HEK293 (cell line): Measurements from ENCODE around the gene ANKRD23.

Source experiments
- CTCF ChIA-PET: fragments of 350-600 bp; formaldehyde crosslinking; extraction: SDS; loops from one replicate; lab custom pipeline; 2021; ENCODE audit warnings: antibody characterized with exemption; lab: Yijun Ruan, JAX
- POLR2A ChIA-PET: fragments of 300-600 bp; formaldehyde crosslinking; extraction: SDS; loops from one replicate; lab custom pipeline; 2020; ENCODE audit warnings: antibody characterized with exemption, inconsistent platforms; lab: Yijun Ruan, JAX
- H3K27ac ChIP-seq: fragments of 200-500 bp; sonication (Bioruptor generic); 2 replicates; pipeline ENCODE4 v1.5.1; 2014; ENCODE audit warnings: low read depth, low read length, control low read depth, inconsistent platforms; ENCODE audit errors: extremely low read depth
- H3K36me3 ChIP-seq, 2 experiments: fragments of 200-500 bp in 1 of 2; sonication (Bioruptor generic) in 1 of 2; 1 replicate in 1 of 2; 2 replicates in 1 of 2; pipeline ENCODE4 v1.5.1; 2014 to 2017; ENCODE audit warnings: inconsistent platforms in 2 of 2, low read length in 2 of 2; ENCODE audit not compliant: control insufficient read depth in 2 of 2, insufficient read depth in 1 of 2
- H3K4me1 ChIP-seq: fragments of 200-500 bp; sonication (Bioruptor generic); 2 replicates; pipeline ENCODE4 v1.5.1; 2014; ENCODE audit warnings: mild to moderate bottlenecking, low read length, inconsistent platforms; ENCODE audit not compliant: control insufficient read depth, insufficient read depth
- H3K4me3 ChIP-seq: 2 replicates; pipeline ENCODE4 v1.5.1; 2011; ENCODE audit warnings: low read depth, mild to moderate bottlenecking, control low read depth, low read length, moderate library complexity
- H3K9me3 ChIP-seq: fragments of 200-500 bp; sonication (Bioruptor generic); 2 replicates; pipeline ENCODE4 v1.5.1; 2014; ENCODE audit warnings: low read depth, low read length, inconsistent platforms; ENCODE audit not compliant: control insufficient read depth, insufficient read depth
- BCL11B ChIP-seq: fragments of 450-650 bp; formaldehyde crosslinking; IDR thresholded peaks from 2 replicates; pipeline ENCODE4 v1.5.1; 2016; ENCODE audit warnings: low read depth, missing biosample characterization, missing genetic modification characterization
- MEIS1 ChIP-seq: sonication (generic); formaldehyde crosslinking; IDR thresholded peaks from 2 replicates; pipeline ENCODE4 v1.8.1; 2022; ENCODE audit warnings: missing genetic modification reagents, mild to moderate bottlenecking, borderline replicate concordance
- MYNN ChIP-seq: fragments of 450-650 bp; formaldehyde crosslinking; IDR thresholded peaks from 2 replicates; pipeline ENCODE4 v1.5.1; 2016; ENCODE audit warnings: missing biosample characterization, missing genetic modification characterization, borderline replicate concordance
- YY1 ChIP-seq: fragments of 450-650 bp; formaldehyde crosslinking; IDR thresholded peaks from 2 replicates; pipeline ENCODE4 v1.5.1; 2018; ENCODE audit warnings: missing biosample characterization, missing genetic modification characterization
- ZBTB1 ChIP-seq: fragments of 450-650 bp; formaldehyde crosslinking; IDR thresholded peaks from 2 replicates; pipeline ENCODE4 v1.5.1; 2016; ENCODE audit warnings: missing biosample characterization, missing genetic modification characterization
- ZNF132 ChIP-seq: fragments of 450-650 bp; formaldehyde crosslinking; IDR thresholded peaks from 2 replicates; pipeline ENCODE4 v1.5.1; 2017; ENCODE audit warnings: missing biosample characterization, missing genetic modification characterization, borderline replicate concordance
- ZNF23 ChIP-seq: fragments of 450-650 bp; formaldehyde crosslinking; IDR thresholded peaks from 2 replicates; pipeline ENCODE4 v1.5.1; 2016; ENCODE audit warnings: missing biosample characterization, missing genetic modification characterization, borderline replicate concordance
- ZNF311 ChIP-seq: fragments of 450-650 bp; formaldehyde crosslinking; IDR thresholded peaks from 2 replicates; pipeline ENCODE4 v1.5.1; 2017; ENCODE audit warnings: missing biosample characterization, missing genetic modification characterization, borderline replicate concordance
- ZNF426 ChIP-seq: fragments of 450-650 bp; formaldehyde crosslinking; IDR thresholded peaks from 2 replicates; pipeline ENCODE4 v1.5.1; 2017; ENCODE audit warnings: missing biosample characterization, missing genetic modification characterization, mild to moderate bottlenecking, inconsistent platforms, moderate library complexity
- ZNF514 ChIP-seq: fragments of 450-650 bp; formaldehyde crosslinking; IDR thresholded peaks from 2 replicates; pipeline ENCODE4 v1.5.1; 2016; ENCODE audit warnings: missing biosample characterization, missing genetic modification characterization
- ZNF626 ChIP-seq: fragments of 450-650 bp; sonication (Bioruptor Pico); formaldehyde crosslinking; IDR thresholded peaks from 2 replicates; pipeline ENCODE4 v1.5.1; 2018; ENCODE audit warnings: missing biosample characterization, missing genetic modification characterization, inconsistent platforms
- ZXDB ChIP-seq: fragments of 450-650 bp; formaldehyde crosslinking; IDR thresholded peaks from 2 replicates; pipeline ENCODE4 v1.5.1; 2016; ENCODE audit warnings: missing biosample characterization, missing genetic modification characterization
- TF ChIP-seq, protein P1 (sequence below): fragments of 450-650 bp; formaldehyde crosslinking; IDR thresholded peaks from 2 replicates; pipeline ENCODE4 v1.5.1; 2016; ENCODE audit warnings: missing biosample characterization, missing genetic modification characterization, borderline replicate concordance
- TF ChIP-seq, protein P2 (sequence below): fragments of 450-650 bp; formaldehyde crosslinking; IDR thresholded peaks from 2 replicates; pipeline ENCODE4 v1.5.1; 2016; ENCODE audit warnings: missing biosample characterization, missing genetic modification characterization
- TF ChIP-seq, protein P3 (sequence below): fragments of 450-650 bp; formaldehyde crosslinking; IDR thresholded peaks from 2 replicates; pipeline ENCODE4 v1.5.1; 2016; ENCODE audit warnings: missing biosample characterization, missing genetic modification characterization
- TF ChIP-seq, protein P4 (sequence below): fragments of 450-650 bp; formaldehyde crosslinking; IDR thresholded peaks from 2 replicates; pipeline ENCODE4 v1.5.1; 2016; ENCODE audit warnings: missing biosample characterization, missing genetic modification characterization
- TF ChIP-seq, protein P5 (sequence below): fragments of 450-650 bp; formaldehyde crosslinking; conservative IDR thresholded peaks from 2 replicates; pipeline ENCODE4 v1.5.1; 2016; ENCODE audit warnings: low read depth, missing biosample characterization, missing genetic modification characterization

Gene ANKRD23

DNA sequence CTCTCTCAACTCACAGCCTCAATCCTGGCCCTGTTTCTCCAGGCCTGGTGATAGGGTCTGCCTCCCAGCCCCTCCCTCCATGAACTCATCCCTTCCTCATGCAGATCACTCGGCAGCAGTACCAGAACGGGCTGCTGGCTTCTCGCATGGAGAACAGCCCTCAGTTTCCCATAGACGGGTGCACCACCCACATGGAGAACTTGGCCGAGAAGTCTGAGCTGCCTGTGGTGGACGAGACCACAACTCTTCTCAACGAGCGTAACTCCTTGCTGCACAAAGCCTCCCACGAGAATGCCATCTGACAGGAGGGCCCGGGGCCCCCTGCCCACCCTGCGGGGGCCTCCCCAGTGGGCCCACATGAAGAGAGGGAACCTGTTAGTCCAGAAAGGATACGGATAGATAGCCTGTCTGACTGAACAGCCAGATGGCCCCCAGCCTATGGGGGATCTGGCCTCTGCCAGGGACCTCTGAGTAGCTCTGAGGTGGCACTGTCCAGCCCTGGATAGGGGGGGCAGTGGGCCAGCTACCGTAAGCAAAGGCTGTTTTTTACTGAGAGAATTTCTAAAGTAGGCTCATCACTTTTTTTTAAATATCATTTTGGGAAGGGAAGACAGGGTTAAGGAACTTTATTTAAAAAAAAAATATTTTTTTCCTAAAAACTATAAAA, 34.5 kb downstream of the ANKRD23 start (continued):
- TF ChIP-seq, protein P1, sequence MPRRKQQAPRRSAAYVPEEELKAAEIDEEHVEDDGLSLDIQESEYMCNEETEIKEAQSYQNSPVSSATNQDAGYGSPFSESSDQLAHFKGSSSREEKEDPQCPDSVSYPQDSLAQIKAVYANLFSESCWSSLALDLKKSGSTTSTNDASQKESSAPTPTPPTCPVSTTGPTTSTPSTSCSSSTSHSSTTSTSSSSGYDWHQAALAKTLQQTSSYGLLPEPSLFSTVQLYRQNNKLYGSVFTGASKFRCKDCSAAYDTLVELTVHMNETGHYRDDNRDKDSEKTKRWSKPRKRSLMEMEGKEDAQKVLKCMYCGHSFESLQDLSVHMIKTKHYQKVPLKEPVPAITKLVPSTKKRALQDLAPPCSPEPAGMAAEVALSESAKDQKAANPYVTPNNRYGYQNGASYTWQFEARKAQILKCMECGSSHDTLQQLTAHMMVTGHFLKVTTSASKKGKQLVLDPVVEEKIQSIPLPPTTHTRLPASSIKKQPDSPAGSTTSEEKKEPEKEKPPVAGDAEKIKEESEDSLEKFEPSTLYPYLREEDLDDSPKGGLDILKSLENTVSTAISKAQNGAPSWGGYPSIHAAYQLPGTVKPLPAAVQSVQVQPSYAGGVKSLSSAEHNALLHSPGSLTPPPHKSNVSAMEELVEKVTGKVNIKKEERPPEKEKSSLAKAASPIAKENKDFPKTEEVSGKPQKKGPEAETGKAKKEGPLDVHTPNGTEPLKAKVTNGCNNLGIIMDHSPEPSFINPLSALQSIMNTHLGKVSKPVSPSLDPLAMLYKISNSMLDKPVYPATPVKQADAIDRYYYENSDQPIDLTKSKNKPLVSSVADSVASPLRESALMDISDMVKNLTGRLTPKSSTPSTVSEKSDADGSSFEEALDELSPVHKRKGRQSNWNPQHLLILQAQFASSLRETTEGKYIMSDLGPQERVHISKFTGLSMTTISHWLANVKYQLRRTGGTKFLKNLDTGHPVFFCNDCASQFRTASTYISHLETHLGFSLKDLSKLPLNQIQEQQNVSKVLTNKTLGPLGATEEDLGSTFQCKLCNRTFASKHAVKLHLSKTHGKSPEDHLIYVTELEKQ (tag by site-specific recombination) = no peak
- TF ChIP-seq, all 188 proteins: peak for 0

DNA sequence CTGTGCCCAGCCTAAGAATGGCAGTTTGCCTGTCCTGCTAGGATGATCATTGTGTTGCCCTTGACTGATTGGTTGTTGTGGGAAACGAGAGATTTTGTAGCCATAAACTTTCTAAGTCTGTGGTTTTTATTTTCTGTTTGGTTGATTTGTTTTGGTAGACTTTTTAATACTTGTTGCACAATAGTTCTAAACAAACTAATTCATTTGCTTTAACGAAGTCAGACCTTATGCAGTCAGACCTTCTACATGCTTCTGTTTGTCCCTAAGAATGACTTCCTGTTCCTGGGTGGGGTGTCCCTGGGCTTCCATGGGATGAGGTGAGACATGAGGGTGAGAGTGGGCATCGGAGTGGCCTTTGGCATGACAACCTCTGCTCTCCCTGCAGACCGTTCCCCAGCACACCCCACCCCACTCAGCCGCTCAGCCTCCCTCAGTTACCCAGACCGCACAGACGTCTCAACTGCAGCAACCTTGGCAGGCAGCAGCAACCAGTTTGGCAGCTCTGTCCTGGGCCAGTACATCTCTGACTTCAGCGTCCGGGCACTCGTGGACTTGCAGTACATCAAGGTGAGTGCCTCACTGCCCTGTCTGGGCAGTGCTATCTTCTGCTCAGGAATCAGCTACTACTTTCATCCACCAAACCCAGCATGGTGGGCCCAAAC, 35.5 kb downstream of the ANKRD23 start:
- POLR2A ChIA-PET = no interaction called here
- peaks cover 5 to 46% of the 10 kb centered on the region in 2 experiments; a peak in 2 of 3 replicates for H3K36me3 ChIP-seq
- TF ChIP-seq MEIS1 (no peak), ZBTB1 (tag by site-specific recombination) (no peak), BCL11B (no peak), ZNF426 (tag by site-specific recombination) (no peak), ZNF132 (no peak), ZNF311 (tag by site-specific recombination) (no peak), ZXDB (tag by site-specific recombination) (no peak), ZNF23 (tag by site-specific recombination) (no peak), YY1 (tag by site-specific recombination) (no peak), MYNN (tag by site-specific recombination) (no peak), ZNF626 (tag by site-specific recombination) (no peak), ZNF514 (tag by site-specific recombination) (no peak)
- TF ChIP-seq, protein P2, sequence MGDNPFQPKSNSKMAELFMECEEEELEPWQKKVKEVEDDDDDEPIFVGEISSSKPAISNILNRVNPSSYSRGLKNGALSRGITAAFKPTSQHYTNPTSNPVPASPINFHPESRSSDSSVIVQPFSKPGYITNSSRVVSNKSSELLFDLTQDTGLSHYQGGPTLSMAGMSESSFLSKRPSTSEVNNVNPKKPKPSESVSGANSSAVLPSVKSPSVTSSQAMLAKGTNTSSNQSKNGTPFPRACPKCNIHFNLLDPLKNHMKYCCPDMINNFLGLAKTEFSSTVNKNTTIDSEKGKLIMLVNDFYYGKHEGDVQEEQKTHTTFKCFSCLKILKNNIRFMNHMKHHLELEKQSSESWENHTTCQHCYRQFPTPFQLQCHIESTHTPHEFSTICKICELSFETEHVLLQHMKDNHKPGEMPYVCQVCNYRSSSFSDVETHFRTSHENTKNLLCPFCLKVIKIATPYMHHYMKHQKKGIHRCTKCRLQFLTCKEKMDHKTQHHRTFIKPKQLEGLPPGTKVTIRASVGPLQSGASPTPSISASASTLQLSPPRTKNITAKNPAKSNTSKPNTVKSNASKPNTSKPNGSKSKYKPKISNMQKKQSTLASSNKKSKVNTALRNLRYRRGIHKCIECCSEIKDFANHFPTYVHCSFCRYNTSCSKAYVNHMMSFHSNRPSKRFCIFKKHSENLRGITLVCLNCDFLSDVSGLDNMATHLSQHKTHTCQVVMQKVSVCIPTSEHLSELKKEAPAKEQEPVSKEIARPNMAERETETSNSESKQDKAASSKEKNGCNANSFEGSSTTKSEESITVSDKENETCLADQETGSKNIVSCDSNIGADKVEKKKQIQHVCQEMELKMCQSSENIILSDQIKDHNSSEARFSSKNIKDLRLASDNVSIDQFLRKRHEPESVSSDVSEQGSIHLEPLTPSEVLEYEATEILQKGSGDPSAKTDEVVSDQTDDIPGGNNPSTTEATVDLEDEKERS (tag by site-specific recombination) = no peak
- TF ChIP-seq, protein P3, sequence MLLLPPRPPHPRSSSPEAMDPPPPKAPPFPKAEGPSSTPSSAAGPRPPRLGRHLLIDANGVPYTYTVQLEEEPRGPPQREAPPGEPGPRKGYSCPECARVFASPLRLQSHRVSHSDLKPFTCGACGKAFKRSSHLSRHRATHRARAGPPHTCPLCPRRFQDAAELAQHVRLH (tag by site-specific recombination) = no peak
- TF ChIP-seq, protein P4, sequence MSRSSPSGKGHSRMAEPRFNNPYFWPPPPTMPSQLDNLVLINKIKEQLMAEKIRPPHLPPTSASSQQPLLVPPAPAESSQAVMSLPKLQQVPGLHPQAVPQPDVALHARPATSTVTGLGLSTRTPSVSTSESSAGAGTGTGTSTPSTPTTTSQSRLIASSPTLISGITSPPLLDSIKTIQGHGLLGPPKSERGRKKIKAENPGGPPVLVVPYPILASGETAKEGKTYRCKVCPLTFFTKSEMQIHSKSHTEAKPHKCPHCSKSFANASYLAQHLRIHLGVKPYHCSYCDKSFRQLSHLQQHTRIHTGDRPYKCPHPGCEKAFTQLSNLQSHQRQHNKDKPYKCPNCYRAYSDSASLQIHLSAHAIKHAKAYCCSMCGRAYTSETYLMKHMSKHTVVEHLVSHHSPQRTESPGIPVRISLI (tag by site-specific recombination) = no peak
- TF ChIP-seq, protein P5, sequence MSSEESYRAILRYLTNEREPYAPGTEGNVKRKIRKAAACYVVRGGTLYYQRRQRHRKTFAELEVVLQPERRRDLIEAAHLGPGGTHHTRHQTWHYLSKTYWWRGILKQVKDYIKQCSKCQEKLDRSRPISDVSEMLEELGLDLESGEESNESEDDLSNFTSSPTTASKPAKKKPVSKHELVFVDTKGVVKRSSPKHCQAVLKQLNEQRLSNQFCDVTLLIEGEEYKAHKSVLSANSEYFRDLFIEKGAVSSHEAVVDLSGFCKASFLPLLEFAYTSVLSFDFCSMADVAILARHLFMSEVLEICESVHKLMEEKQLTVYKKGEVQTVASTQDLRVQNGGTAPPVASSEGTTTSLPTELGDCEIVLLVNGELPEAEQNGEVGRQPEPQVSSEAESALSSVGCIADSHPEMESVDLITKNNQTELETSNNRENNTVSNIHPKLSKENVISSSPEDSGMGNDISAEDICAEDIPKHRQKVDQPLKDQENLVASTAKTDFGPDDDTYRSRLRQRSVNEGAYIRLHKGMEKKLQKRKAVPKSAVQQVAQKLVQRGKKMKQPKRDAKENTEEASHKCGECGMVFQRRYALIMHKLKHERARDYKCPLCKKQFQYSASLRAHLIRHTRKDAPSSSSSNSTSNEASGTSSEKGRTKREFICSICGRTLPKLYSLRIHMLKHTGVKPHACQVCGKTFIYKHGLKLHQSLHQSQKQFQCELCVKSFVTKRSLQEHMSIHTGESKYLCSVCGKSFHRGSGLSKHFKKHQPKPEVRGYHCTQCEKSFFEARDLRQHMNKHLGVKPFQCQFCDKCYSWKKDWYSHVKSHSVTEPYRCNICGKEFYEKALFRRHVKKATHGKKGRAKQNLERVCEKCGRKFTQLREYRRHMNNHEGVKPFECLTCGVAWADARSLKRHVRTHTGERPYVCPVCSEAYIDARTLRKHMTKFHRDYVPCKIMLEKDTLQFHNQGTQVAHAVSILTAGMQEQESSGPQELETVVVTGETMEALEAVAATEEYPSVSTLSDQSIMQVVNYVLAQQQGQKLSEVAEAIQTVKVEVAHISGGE (tag by site-specific recombination) = no peak
- CTCF ChIA-PET = interaction anchor here (0.6 to 1.3 kb wide), 2 partner anchors 47 to 143 kb away, joined by 3 to 4 read pairs; no protein-coding TSS in a partner anchor
- no peak overlapping the region for H3K4me3 ChIP-seq
- H3K9me3 ChIP-seq = no peaks in the 10 kb centered on the region
- no peak overlapping the region for H3K27ac ChIP-seq
- no peaks in the 10 kb centered on the region for H3K4me1 ChIP-seq
